ENCODE data around the gene P2RY2.

DNA sequence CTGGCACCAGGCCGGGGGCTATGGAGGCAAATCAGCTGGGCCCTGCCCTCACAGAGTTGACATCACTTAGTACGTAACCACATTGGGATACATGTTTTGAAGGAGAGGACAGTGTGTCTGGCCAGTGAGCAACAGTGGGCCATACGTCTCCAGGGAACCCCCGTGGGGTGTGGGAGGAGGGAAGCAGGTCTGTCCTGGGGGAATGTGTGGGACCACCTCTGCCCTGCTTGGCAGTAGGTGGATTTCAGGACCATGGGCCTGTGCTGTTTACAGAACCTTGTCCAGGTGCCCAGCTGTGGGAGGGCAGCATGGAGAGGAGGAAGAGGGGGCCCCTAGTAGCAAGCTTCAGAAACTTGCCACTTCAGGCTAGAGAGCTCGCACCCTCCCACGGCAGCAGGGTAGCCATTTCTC is 21.0 kb downstream of the P2RY2 start:
- TF ChIP-seq CTCF (IDR thresholded peaks at IDR 0.05) (no peak), POLR2A (IDR thresholded peaks at IDR 0.05) (no peak)

Data from esophagus squamous epithelium (tissue), 4 donors.